Neuronal stem cell (in vitro differentiated cells): Measurements from ENCODE around the gene CCDC60.

Source experiments
- DNase-seq: peaks from one replicate; pipeline ENCODE4 v3.0.0-alpha.2; 2013; ENCODE audit warnings: low spot score
- H2AFZ ChIP-seq: one replicate; pipeline ENCODE4 v1.6.1; 2013; ENCODE audit warnings: mild to moderate bottlenecking, low read length, inconsistent platforms
- H2AK5ac ChIP-seq: 2 replicates; pipeline ENCODE4 v1.6.1; 2013; ENCODE audit warnings: low read depth, mild to moderate bottlenecking, inconsistent platforms, low read length, moderate library complexity, mixed read lengths
- H2BK120ac ChIP-seq: 2 replicates; pipeline ENCODE4 v1.6.1; 2013; ENCODE audit warnings: low read depth, mild to moderate bottlenecking, inconsistent platforms, low read length, moderate library complexity, mixed read lengths
- H2BK12ac ChIP-seq: one replicate; pipeline ENCODE4 v1.6.1; 2013; ENCODE audit warnings: low read length, inconsistent platforms
- H2BK15ac ChIP-seq: 2 replicates; pipeline ENCODE4 v1.6.1; 2013; ENCODE audit warnings: mild to moderate bottlenecking, low read length, inconsistent platforms, mixed read lengths
- H2BK5ac ChIP-seq: one replicate; pipeline ENCODE4 v1.6.1; 2013; ENCODE audit warnings: inconsistent platforms, mild to moderate bottlenecking, low read length, moderate library complexity
- H3K14ac ChIP-seq: one replicate; pipeline ENCODE4 v1.6.1; 2013; ENCODE audit warnings: low read length, inconsistent platforms
- H3K18ac ChIP-seq: 2 replicates; pipeline ENCODE4 v1.6.1; 2013; ENCODE audit warnings: low read length, inconsistent platforms
- H3K23ac ChIP-seq: 2 replicates; pipeline ENCODE4 v1.6.1; 2013; ENCODE audit warnings: low read depth, mild to moderate bottlenecking, mixed read lengths, low read length, inconsistent platforms; ENCODE audit not compliant: poor library complexity
- H3K27ac ChIP-seq: replicated peaks from 3 replicates; pipeline ENCODE4 v1.5.1; 2013; ENCODE audit warnings: low read length, inconsistent platforms
- H3K27me3 ChIP-seq, 3 experiments: 2 replicates each; pipeline ENCODE4 v1.6.1; 2013; ENCODE audit warnings: low read length in 3 of 3, mild to moderate bottlenecking in 2 of 3, inconsistent platforms in 1 of 3, low read depth in 1 of 3, mixed read lengths in 1 of 3, moderate library complexity in 1 of 3; ENCODE audit not compliant: control insufficient read depth in 3 of 3, insufficient read depth in 3 of 3
- H3K36me3 ChIP-seq, 2 donors: replicated peaks in 1 of 2; 2 replicates each; pipeline ENCODE4 v1.6.1; 2013; ENCODE audit warnings: low read length in 2 of 2; ENCODE audit not compliant: control insufficient read depth in 2 of 2, insufficient read depth in 2 of 2
- H3K4ac ChIP-seq: 2 replicates; pipeline ENCODE4 v1.6.1; 2013; ENCODE audit warnings: inconsistent platforms, mild to moderate bottlenecking, low read length, moderate library complexity
- H3K4me1 ChIP-seq, 2 donors: 1 replicate in 1 of 2; 2 replicates in 1 of 2; pipeline ENCODE4 v1.6.1; 2013; ENCODE audit warnings: low read length in 2 of 2, low read depth in 1 of 2; ENCODE audit not compliant: control insufficient read depth in 2 of 2, insufficient read depth in 1 of 2
- H3K4me2 ChIP-seq: one replicate; pipeline ENCODE4 v1.6.1; 2013; ENCODE audit warnings: mild to moderate bottlenecking, low read length, inconsistent platforms; ENCODE audit not compliant: insufficient read depth, poor library complexity, severe bottlenecking
- H3K4me3 ChIP-seq, 2 donors: 2 replicates each; pipeline ENCODE4 v1.5.1; 2013; ENCODE audit warnings: low read length in 2 of 2, mild to moderate bottlenecking in 2 of 2, inconsistent platforms in 1 of 2, moderate library complexity in 1 of 2
- H3K79me1 ChIP-seq: one replicate; pipeline ENCODE4 v1.6.1; 2013; ENCODE audit warnings: low read depth, mild to moderate bottlenecking, inconsistent platforms, low read length, moderate library complexity
- H3K9ac ChIP-seq: one replicate; pipeline ENCODE4 v1.6.1; 2013; ENCODE audit warnings: mild to moderate bottlenecking, low read depth, low read length, inconsistent platforms; ENCODE audit not compliant: poor library complexity
- H3K9me3 ChIP-seq, 2 donors: replicated peaks in 1 of 2; 2 replicates each; pipeline versions ENCODE3 to v1.6.1; 2013; ENCODE audit warnings: low read length in 2 of 2, mild to moderate bottlenecking in 2 of 2, inconsistent platforms in 1 of 2, low read depth in 1 of 2, mixed read lengths in 1 of 2, moderate library complexity in 1 of 2; ENCODE audit not compliant: control insufficient read depth in 2 of 2, insufficient read depth in 1 of 2
- H4K8ac ChIP-seq: one replicate; pipeline ENCODE4 v1.6.1; 2013; ENCODE audit warnings: low read depth, mild to moderate bottlenecking, inconsistent platforms, low read length, moderate library complexity
- H4K91ac ChIP-seq: one replicate; pipeline ENCODE4 v1.6.1; 2013; ENCODE audit warnings: low read length, low read depth, mild to moderate bottlenecking, inconsistent platforms; ENCODE audit not compliant: poor library complexity
- WGBS, 2 donors: extraction: QIAGEN DNeasy Blood & Tissue Kit; methylation state at CpG; one replicate each; pipeline ENCODE4 v1.1.7; 2013; ENCODE audit warnings: missing lambda C conversion rate in 2 of 2, mixed read lengths in 1 of 2; ENCODE audit not compliant: insufficient read length in 2 of 2, insufficient replicate concordance in 1 of 2; ENCODE audit errors: extremely low coverage in 2 of 2; 5-methylcytosine and 5-hydroxymethylcytosine counted together

Gene CCDC60

DNA sequence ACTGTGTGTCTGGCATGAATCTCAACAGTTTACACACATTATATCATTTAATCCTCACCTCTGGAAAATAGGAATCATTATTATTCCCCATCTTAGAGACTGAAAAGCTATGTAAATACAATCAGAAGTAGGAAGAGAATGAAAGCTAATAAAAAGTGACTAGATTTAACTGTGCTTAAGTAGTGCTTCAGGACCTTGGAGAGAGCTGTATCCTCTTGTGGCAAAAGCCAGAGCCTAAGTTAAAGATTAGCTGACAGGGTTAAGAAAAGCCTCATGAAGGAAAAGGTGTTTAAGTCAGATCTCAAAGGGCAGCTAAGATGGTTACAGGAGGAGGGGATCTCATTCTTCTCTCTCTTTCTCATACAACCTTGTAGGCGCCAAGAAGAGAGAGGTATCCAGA lies 193.7 kb downstream of the CCDC60 start:
- Histone ChIP-seq H3K4me1 (no peaks in the 10 kb centered on the region), H3K4me3 (no peak overlapping the region), H3K79me1 (no peaks in the 10 kb centered on the region), H3K27me3 (no peaks in the 10 kb centered on the region), H3K14ac (no peak overlapping the region), H3K18ac (no peak overlapping the region), H2AK5ac (no peak overlapping the region), H2BK12ac (no peak overlapping the region), H3K9ac (no peak overlapping the region), H2AFZ (no peak overlapping the region), H3K36me3 (no peaks in the 10 kb centered on the region), H2BK5ac (no peak overlapping the region), H3K4me2 (no peak overlapping the region), H3K27ac (no peak overlapping the region), H2BK120ac (no peak overlapping the region), H2BK15ac (no peak overlapping the region), H3K23ac (no peak overlapping the region), H3K4ac (no peak overlapping the region), H4K8ac (no peak overlapping the region), H3K9me3 (no peaks in the 10 kb centered on the region), H4K91ac (no peak overlapping the region)
- WGBS, 2 donors: no CpG with 5 or more reads among the region's 1 CpG
- peak; percentile 9 for DNase-seq

DNA sequence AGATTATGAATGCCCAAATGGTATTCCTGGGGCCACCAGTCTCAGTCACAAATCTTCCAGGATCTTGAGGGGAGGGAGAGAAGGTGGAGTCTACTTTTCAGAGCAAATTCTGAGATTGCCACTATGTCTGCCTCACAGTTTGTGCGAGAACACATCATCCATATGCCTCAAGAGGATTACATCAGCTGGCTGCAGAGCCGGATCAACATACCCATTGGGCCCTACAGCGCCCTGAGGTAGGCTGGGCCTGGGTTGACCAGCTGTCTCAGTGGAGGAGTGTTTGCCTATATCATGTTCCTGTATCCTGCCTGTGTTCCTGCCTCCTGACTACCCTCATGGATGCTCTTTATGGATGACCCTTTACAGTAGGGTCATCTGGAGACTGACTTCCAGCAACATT lies 205.9 kb downstream of the CCDC60 start:
- Histone ChIP-seq H2AFZ (no peak overlapping the region), H2BK5ac (no peak overlapping the region), H4K8ac (no peak overlapping the region), H3K4me2 (no peak overlapping the region), H3K4me3 (no peak overlapping the region), H3K27ac (no peak overlapping the region), H2BK15ac (no peak overlapping the region), H4K91ac (no peak overlapping the region), H3K4me1 (no peaks in the 10 kb centered on the region), H3K27me3 (no peaks in the 10 kb centered on the region), H2BK120ac (no peak overlapping the region), H3K36me3 (no peaks in the 10 kb centered on the region), H3K18ac (no peak overlapping the region), H2BK12ac (no peak overlapping the region), H3K14ac (no peak overlapping the region), H3K4ac (no peak overlapping the region), H3K79me1 (no peaks in the 10 kb centered on the region), H3K23ac (no peak overlapping the region), H2AK5ac (no peak overlapping the region), H3K9ac (no peak overlapping the region), H3K9me3 (no peaks in the 10 kb centered on the region)
- no CpG with 5 or more reads among the region's 3 CpGs for WGBS, 2 donors
- DNase-seq: no peak

DNA sequence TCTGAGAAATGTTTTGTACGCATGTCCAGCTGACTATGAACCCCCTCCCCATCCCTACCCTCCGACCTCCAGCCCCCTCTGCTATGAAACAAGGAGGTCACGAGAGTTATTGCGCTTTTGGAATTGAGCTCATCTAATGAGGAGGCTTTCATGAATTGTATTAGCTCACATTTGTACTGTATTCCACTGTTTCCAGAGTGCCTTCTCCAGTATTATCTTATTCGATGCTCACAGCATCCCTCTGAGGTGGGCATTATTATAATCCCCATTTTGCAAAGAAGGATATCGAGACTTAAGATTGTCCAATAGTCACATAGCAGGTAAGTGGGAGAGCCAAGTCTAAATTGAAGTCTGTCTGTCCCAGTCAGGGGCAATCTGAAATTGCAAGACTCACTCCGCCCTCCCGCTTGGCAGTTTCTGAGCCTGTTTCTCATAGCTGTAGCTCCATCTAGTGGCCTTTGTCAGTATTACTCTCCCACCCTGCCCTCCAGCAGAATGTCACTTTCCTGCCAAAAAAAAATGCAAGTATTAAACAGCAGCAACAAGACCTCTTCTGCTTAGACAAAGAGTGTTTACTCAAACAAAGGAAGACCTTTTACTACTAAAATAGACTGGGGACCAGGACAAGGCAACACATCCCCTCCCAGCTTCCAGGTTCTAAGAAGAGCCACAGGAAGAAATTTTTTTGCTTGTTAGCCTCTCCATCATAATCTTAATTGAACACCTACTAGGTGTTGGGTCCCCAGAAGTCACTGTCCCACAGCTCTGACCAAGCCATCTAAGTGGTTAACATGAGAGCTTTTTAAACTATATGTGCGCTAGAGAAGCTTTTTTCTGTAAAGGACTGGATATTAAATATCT lies 210.5 kb downstream of the CCDC60 start:
- no peak overlapping the region for H3K4me2 ChIP-seq
- no peak overlapping the region for H3K14ac ChIP-seq
- H4K91ac ChIP-seq: no peak overlapping the region
- H3K4ac ChIP-seq: no peak overlapping the region
- no peak overlapping the region for H2AFZ ChIP-seq
- no CpG with 5 or more reads among the region's 9 CpGs for WGBS, 2 donors
- no peak overlapping the region for H3K23ac ChIP-seq
- H3K27ac ChIP-seq: no peak overlapping the region
- no peak overlapping the region for H3K9ac ChIP-seq
- no peaks in the 10 kb centered on the region for H3K27me3 ChIP-seq
- no peak overlapping the region for H2BK120ac ChIP-seq
- no peaks in the 10 kb centered on the region for H3K9me3 ChIP-seq
- no peak overlapping the region for H2BK15ac ChIP-seq
- no peak overlapping the region for H3K18ac ChIP-seq
- H3K36me3 ChIP-seq: no peaks in the 10 kb centered on the region
- peak; percentile 72 for DNase-seq
- no peak overlapping the region for H2BK5ac ChIP-seq
- no peak overlapping the region for H3K4me3 ChIP-seq
- no peak overlapping the region for H4K8ac ChIP-seq
- H3K79me1 ChIP-seq: no peaks in the 10 kb centered on the region
- no peaks in the 10 kb centered on the region for H3K4me1 ChIP-seq
- no peak overlapping the region for H2AK5ac ChIP-seq
- no peak overlapping the region for H2BK12ac ChIP-seq

DNA sequence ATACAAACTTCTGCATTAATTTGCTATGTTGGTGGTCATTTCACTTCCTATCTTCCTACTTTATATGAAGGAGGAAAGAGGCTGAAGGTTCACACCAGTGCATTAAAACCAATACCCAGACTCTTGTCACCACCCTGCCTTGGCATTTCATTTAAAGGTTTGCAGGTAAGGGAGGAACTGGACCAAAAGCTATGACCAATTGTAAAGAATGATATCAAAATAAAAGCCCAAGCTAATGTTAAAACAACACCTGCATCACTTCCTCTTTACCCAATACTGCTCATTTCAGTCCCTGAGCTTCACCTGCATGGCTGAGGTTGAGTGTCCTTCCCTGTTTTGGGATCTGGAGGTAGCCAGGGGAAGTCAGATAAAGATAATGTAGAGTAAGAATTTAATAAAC lies 211.8 kb downstream of the CCDC60 start:
- Histone ChIP-seq H3K18ac (no peak overlapping the region), H2BK120ac (no peak overlapping the region), H3K9me3 (no peaks in the 10 kb centered on the region), H3K4me1 (no peaks in the 10 kb centered on the region), H4K91ac (no peak overlapping the region), H3K4ac (no peak overlapping the region), H3K4me3 (no peak overlapping the region), H3K27ac (no peak overlapping the region), H3K23ac (no peak overlapping the region), H4K8ac (no peak overlapping the region), H2AK5ac (no peak overlapping the region), H3K4me2 (no peak overlapping the region), H3K9ac (no peak overlapping the region), H2BK5ac (no peak overlapping the region), H3K36me3 (no peaks in the 10 kb centered on the region), H3K79me1 (no peaks in the 10 kb centered on the region), H2BK12ac (no peak overlapping the region), H3K14ac (no peak overlapping the region), H2AFZ (no peak overlapping the region), H2BK15ac (no peak overlapping the region), H3K27me3 (no peaks in the 10 kb centered on the region)
- DNase-seq: no peak
